ENCODE measurements around the gene EZH1.
A peak's percentile ranks its signal among the peaks of the same experiment; 100 is the strongest.

EZH1 gene

GRCh38 chr17:42740699-42741098 lies 4.1 kb downstream of the EZH1 start:
- no peak overlapping the region for H3K4me3 ChIP-seq (ENCODE audit: low read depth, low read length)
- TF ChIP-seq CTCF (IDR thresholded peaks at IDR 0.05; ENCODE audit: low read depth, low read length, missing control alignments) = no peak
- DNase-seq (ENCODE audit: low read depth) = no peak

- TF ChIP-seq CTCF (IDR thresholded peaks at IDR 0.05; ENCODE audit: low read depth, low read length, missing control alignments) = no peak
- no peak for DNase-seq (ENCODE audit: low read depth)
- H3K4me3 ChIP-seq (ENCODE audit: low read depth, low read length) = no peak overlapping the region
Measured at GRCh38 chr17:42725143-42725542, 19.7 kb downstream of the EZH1 start.

DNA sequence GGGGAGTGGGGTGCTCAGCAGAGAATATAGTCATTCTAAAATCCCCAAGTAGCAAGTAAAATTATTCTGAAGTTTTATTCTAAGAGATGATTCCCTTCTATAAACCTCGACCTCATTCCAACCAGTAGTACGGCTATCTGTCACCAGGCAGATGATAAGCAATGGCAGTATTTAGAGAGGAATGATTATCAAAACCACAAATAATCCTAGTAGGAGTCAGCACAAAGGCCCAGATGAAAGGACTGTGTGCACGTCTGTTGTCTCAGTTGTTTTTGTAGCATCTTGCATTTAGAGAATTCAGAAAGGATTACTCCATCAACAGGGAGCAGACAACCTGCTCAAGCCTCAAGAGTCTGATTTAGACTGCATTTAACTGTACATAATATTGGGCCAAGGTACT lies 21.2 kb downstream of the EZH1 start:
- H3K4me3 ChIP-seq (ENCODE audit: low read depth, low read length) = no peak overlapping the region
- TF ChIP-seq CTCF (IDR thresholded peaks at IDR 0.05; ENCODE audit: low read depth, low read length, missing control alignments) = no peak

GRCh38 chr17:42720996-42721583 lies 23.8 kb downstream of the EZH1 start:
- peak; percentile 69 for TF ChIP-seq CTCF (IDR thresholded peaks at IDR 0.05; ENCODE audit: low read depth, low read length, missing control alignments)
- no peak for DNase-seq (ENCODE audit: low read depth)
- H3K4me3 ChIP-seq (ENCODE audit: low read depth, low read length) = no peak overlapping the region

More for the DNA sequence above, 21.2 kb downstream of the EZH1 start:
- DNase-seq (ENCODE audit: low read depth) = no peak

GRCh38 chr17:42709561-42709960 lies 35.3 kb downstream of the EZH1 start:
- no peak for TF ChIP-seq CTCF (IDR thresholded peaks at IDR 0.05; ENCODE audit: low read depth, low read length, missing control alignments)
- H3K4me3 ChIP-seq (ENCODE audit: low read depth, low read length) = no peak overlapping the region
- no peak for DNase-seq (ENCODE audit: low read depth)

DNA sequence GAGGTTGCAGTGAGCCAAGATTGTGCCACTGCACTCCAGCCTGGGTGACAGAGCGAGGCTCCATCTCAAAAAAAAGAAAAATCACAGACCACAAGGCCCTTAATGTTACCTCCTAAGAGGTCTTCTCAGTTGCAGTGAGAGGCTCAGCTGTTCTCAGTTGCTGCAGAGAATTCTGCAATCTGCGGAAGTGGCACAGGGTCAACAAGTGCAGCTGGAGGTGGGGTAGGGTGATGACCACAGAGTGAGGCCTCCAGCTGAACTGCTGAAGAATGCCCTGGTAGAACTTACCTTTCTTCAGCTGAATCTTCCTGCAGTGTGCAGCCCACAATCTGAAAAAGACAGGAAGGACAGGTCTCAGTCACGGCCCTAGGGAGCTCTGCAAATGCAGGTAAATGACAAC lies 36.3 kb downstream of the EZH1 start:
- no peak for TF ChIP-seq CTCF (IDR thresholded peaks at IDR 0.05; ENCODE audit: low read depth, low read length, missing control alignments)
- no peak overlapping the region for H3K4me3 ChIP-seq (ENCODE audit: low read depth, low read length)
- DNase-seq (ENCODE audit: low read depth) = no peak

DNA sequence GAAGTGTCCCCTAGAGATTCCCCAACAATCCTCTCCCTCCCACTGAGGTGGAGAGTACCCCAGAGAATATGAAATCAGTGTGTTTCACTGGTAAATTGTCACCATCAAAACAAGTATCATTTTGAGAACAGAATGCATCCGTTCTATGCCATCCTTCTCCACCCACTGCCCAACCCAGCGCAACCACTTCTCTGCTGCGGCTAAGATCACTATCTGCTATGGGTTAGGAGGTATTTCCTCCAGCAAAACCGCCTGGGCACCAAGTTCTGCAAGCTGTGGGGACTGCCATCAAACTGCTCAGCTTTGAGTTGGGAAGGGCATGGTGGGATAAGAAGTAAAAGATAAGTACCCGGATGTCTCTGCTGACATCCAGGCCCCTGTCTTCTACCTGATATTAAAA lies 38.1 kb downstream of the EZH1 start:
- no peak overlapping the region for H3K4me3 ChIP-seq (ENCODE audit: low read depth, low read length)
- no peak for DNase-seq (ENCODE audit: low read depth)
- TF ChIP-seq CTCF (IDR thresholded peaks at IDR 0.05; ENCODE audit: low read depth, low read length, missing control alignments) = no peak
